GM23338 (cell line): ENCODE data around the gene C22orf23. TPM values are rescaled to one million over a fixed set of nuclear protein-coding genes. Genes with fewer than 3 reads are reported as not detected.

ENCODE experiments used
- ATAC-seq: fragments of 200-7000 bp; cut with Tn5 transposase; 3 replicates; pipeline ENCODE4 v1.9.1; 2020
- DNase-seq: peaks from one replicate; pipeline ENCODE4 v3.0.0-alpha.2; 2015; ENCODE audit warnings: low spot score
- H2AFZ ChIP-seq: fragments of 200-600 bp; sonication (generic); 2 replicates; pipeline ENCODE4 v1.8.0; 2016; ENCODE audit warnings: antibody characterized with exemption, mild to moderate bottlenecking, moderate library complexity
- H3F3A ChIP-seq: fragments of 200-600 bp; sonication (generic); replicated peaks from 2 replicates; pipeline ENCODE4 v1.8.0; 2017; ENCODE audit warnings: antibody characterized with exemption, mixed run types, low read depth
- H3K27ac ChIP-seq: fragments of 200-600 bp; sonication (generic); 2 replicates; pipeline ENCODE4 v1.6.1; 2016; ENCODE audit warnings: low read depth
- H3K27me3 ChIP-seq: fragments of 200-600 bp; sonication (generic); 2 replicates; pipeline ENCODE4 v1.8.0; 2016; ENCODE audit warnings: mild to moderate bottlenecking, mixed run types, moderate library complexity; ENCODE audit not compliant: insufficient read depth
- H3K36me3 ChIP-seq: fragments of 200-600 bp; sonication (generic); 2 replicates; pipeline ENCODE4 v1.8.0; 2016; ENCODE audit warnings: mild to moderate bottlenecking; ENCODE audit not compliant: insufficient read depth
- H3K4me1 ChIP-seq: fragments of 200-600 bp; sonication (generic); 2 replicates; pipeline ENCODE4 v1.8.0; 2016; ENCODE audit warnings: mild to moderate bottlenecking, moderate library complexity; ENCODE audit not compliant: insufficient read depth
- H3K4me2 ChIP-seq: fragments of 200-600 bp; sonication (generic); 2 replicates; pipeline ENCODE4 v1.7.1; 2017; ENCODE audit warnings: mixed run types
- H3K4me3 ChIP-seq: fragments of 200-600 bp; sonication (generic); 2 replicates; pipeline ENCODE4 v1.6.1; 2016; ENCODE audit warnings: mixed run types
- H3K79me2 ChIP-seq: fragments of 200-600 bp; sonication (generic); replicated peaks from 2 replicates; pipeline ENCODE4 v1.8.0; 2017; ENCODE audit warnings: mild to moderate bottlenecking; ENCODE audit not compliant: insufficient read depth
- H3K9me2 ChIP-seq: fragments of 200-600 bp; sonication (generic); 2 replicates; pipeline ENCODE4 v1.8.0; 2017; ENCODE audit not compliant: insufficient read depth
- H4K20me1 ChIP-seq: fragments of 200-600 bp; sonication (generic); replicated peaks from 2 replicates; pipeline ENCODE4 v1.8.0; 2017; ENCODE audit warnings: mild to moderate bottlenecking; ENCODE audit not compliant: insufficient read depth
- H3K27ac Mint-ChIP-seq: 2 replicates; pipeline ENCODE4 v1.8.0; 2020; ENCODE audit warnings: inconsistent platforms, mild to moderate bottlenecking, moderate library complexity, mixed read lengths
- H3K27me3 Mint-ChIP-seq: 3 replicates; pipeline ENCODE4 v1.8.0; 2022; ENCODE audit warnings: low read depth, mild to moderate bottlenecking, moderate library complexity, mixed read lengths, inconsistent platforms; ENCODE audit not compliant: insufficient read depth, poor library complexity
- H3K36me3 Mint-ChIP-seq: 3 replicates; pipeline ENCODE4 v1.8.0; 2021; ENCODE audit warnings: low read depth, mild to moderate bottlenecking, inconsistent platforms, moderate library complexity, mixed read lengths
- H3K4me1 Mint-ChIP-seq: 3 replicates; pipeline ENCODE4 v1.8.0; 2020; ENCODE audit warnings: mild to moderate bottlenecking, inconsistent platforms, mixed read lengths
- H3K4me3 Mint-ChIP-seq: 3 replicates; pipeline ENCODE4 v1.8.0; 2021; ENCODE audit warnings: moderate library complexity, mild to moderate bottlenecking, inconsistent platforms, mixed read lengths
- H3K9me3 Mint-ChIP-seq: 3 replicates; pipeline ENCODE4 v1.8.0; 2020; ENCODE audit warnings: moderate library complexity, mild to moderate bottlenecking, inconsistent platforms, mixed read lengths
- CREB1 ChIP-seq: fragments of 250-450 bp; sonication (Bioruptor Pico); IDR thresholded peaks from 2 replicates; pipeline ENCODE4 v1.5.0; 2020; ENCODE audit warnings: low read depth, mild to moderate bottlenecking, moderate library complexity
- CTCF ChIP-seq, 2 experiments: fragments of 200-600 bp in 1 of 2; sonication (generic) in 1 of 2; conservative IDR thresholded peaks; 2 replicates each; pipeline versions ENCODE4 v1.5.1 to v1.6.1; 2016 to 2017; ENCODE audit warnings: antibody characterized with exemption in 2 of 2, low read depth in 2 of 2, mild to moderate bottlenecking in 2 of 2, moderate library complexity in 1 of 2
- EZH2 ChIP-seq: fragments of 200-600 bp; sonication (generic); IDR thresholded peaks from one replicate; pipeline ENCODE4 v1.8.0; 2017; ENCODE audit warnings: antibody characterized with exemption, mild to moderate bottlenecking, low read depth; ENCODE audit not compliant: unreplicated experiment
- EZH2phosphoT487 ChIP-seq: fragments of 200-600 bp; sonication (generic); IDR thresholded peaks from one replicate; pipeline ENCODE4 v1.8.1; 2018; ENCODE audit warnings: antibody characterized with exemption; ENCODE audit not compliant: unreplicated experiment
- JUNB ChIP-seq: IDR thresholded peaks from one replicate; pipeline ENCODE4 v1.6.1; 2016; ENCODE audit warnings: antibody characterized with exemption; ENCODE audit not compliant: unreplicated experiment
- NANOG ChIP-seq: IDR thresholded peaks from 2 replicates; pipeline ENCODE4 v1.6.1; 2016; ENCODE audit warnings: antibody characterized with exemption, borderline replicate concordance
- POLR2AphosphoS5 ChIP-seq: IDR thresholded peaks from 2 replicates; pipeline ENCODE4 v1.6.1; 2016; ENCODE audit warnings: antibody characterized with exemption, low read depth
- REST ChIP-seq: IDR thresholded peaks from one replicate; pipeline ENCODE4 v1.6.1; 2018; ENCODE audit warnings: antibody characterized with exemption; ENCODE audit not compliant: unreplicated experiment
- STAT1 ChIP-seq: IDR thresholded peaks from one replicate; pipeline ENCODE4 v1.6.1; 2016; ENCODE audit warnings: antibody characterized with exemption; ENCODE audit not compliant: unreplicated experiment
- ZNF114 ChIP-seq: fragments of 250-450 bp; sonication (Bioruptor Pico); IDR thresholded peaks from 2 replicates; pipeline ENCODE4 v1.5.0; 2020; ENCODE audit warnings: mild to moderate bottlenecking, moderate library complexity
- ZNF331 ChIP-seq: fragments of 250-450 bp; sonication (Bioruptor Pico); IDR thresholded peaks from 2 replicates; pipeline ENCODE4 v1.5.0; 2020; ENCODE audit warnings: low read depth, mild to moderate bottlenecking, moderate library complexity
- ZNF462 ChIP-seq: fragments of 250-450 bp; sonication (Bioruptor Pico); IDR thresholded peaks from 2 replicates; pipeline ENCODE4 v1.5.0; 2020; ENCODE audit warnings: mild to moderate bottlenecking, moderate library complexity
- polyA plus RNA-seq: library from polyadenylated mRNA; unstranded; fragments of >200 nt; fragmentation: Nextera tagmentation; extraction: Ambion mirVana; gene quantifications from 2 replicates; pipeline ENCODE4 v1.2.1, GENCODE V29; 2016
- total RNA-seq: library from RNA; depleted of rRNA; stranded (reverse); fragments of >200 nt; shearing (Covaris generic); gene quantifications from 2 replicates; pipeline ENCODE4 v1.2.3, GENCODE V29; 2014
- TF ChIP-seq, protein P1 (sequence below): IDR thresholded peaks from 2 replicates; pipeline ENCODE4 v1.6.1; 2016; ENCODE audit warnings: antibody characterized with exemption

Gene C22orf23
- total and polyA plus RNA-seq, 2 experiments from 2014 or later = 0.38 TPM; not detected in 1

DNA sequence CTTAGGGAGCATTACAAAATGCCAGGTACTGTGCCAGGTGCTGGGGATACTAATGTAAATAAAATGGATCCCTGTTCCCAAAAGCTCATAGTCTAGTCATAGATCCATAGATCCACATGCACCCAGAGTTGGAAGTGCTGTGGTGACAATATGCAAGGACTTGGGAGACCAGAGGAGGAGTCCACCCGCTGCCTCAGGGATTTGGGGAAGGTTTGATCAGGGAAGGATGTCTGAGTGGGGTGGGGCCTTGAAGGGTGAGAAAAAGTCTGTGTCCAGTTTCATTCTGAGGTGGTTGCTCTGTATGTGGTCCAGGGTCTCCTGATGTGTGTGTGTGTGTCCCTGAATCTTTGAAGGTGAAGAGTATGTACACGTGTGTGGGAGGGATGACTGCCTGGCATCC lies 21.8 kb upstream of the C22orf23 start:
- no peaks in the 10 kb centered on the region for H3K36me3 Mint-ChIP-seq
- H3K4me2 ChIP-seq = no peak overlapping the region
- DNase-seq (no peak), ATAC-seq (no peak)
- H3K79me2 ChIP-seq = no peaks in the 10 kb centered on the region
- H3K27ac Mint-ChIP-seq = peak overlapping the region; percentile 28; the same call in 1 of the 2 replicates
- no peaks in the 10 kb centered on the region for H3K36me3 ChIP-seq
- H3K9me3 Mint-ChIP-seq = no peaks in the 10 kb centered on the region; the same call in 2 of the 3 replicates
- H3K27me3 Mint-ChIP-seq = peaks cover 14% of the 10 kb centered on the region
- no peak overlapping the region for H3K27ac ChIP-seq
- no peaks in the 10 kb centered on the region for H3K9me2 ChIP-seq
- no peak overlapping the region for H3K4me3 ChIP-seq
- peaks cover 17% of the 10 kb centered on the region for H3K4me1 ChIP-seq
- no peak overlapping the region for H3K4me3 Mint-ChIP-seq
- no peaks in the 10 kb centered on the region for H3K27me3 ChIP-seq
- peaks cover 8% of the 10 kb centered on the region; the same call in 1 of the 2 replicates for H4K20me1 ChIP-seq
- peaks cover 22% of the 10 kb centered on the region for H3K4me1 Mint-ChIP-seq
- TF ChIP-seq, protein P1, sequence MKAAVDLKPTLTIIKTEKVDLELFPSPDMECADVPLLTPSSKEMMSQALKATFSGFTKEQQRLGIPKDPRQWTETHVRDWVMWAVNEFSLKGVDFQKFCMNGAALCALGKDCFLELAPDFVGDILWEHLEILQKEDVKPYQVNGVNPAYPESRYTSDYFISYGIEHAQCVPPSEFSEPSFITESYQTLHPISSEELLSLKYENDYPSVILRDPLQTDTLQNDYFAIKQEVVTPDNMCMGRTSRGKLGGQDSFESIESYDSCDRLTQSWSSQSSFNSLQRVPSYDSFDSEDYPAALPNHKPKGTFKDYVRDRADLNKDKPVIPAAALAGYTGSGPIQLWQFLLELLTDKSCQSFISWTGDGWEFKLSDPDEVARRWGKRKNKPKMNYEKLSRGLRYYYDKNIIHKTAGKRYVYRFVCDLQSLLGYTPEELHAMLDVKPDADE = no peak
- TF ChIP-seq ZNF331 (no peak), EZH2 (no peak), ZNF114 (no peak), ZNF462 (no peak), CREB1 (CRISPR knock-in tag) (no peak), JUNB (no peak), STAT1 (no peak), EZH2phosphoT487 (no peak), REST (no peak), CTCF (conservative IDR thresholded peaks at IDR 0.05; ENCODE audit: low read depth in 2 of 2) (no peak), NANOG (no peak), POLR2AphosphoS5 (no peak)
- peaks cover 4% of the 10 kb centered on the region; the same call in 1 of the 2 replicates for H3F3A ChIP-seq
- no peak overlapping the region for H2AFZ ChIP-seq
